Measurements from ENCODE around the gene PTPRD.
"Not testable (repeated sequence)": the region's sequence is repeated elsewhere in the genome, so short reads cannot be mapped to it uniquely, and the experiment has no call there.

Gene PTPRD

GRCh38 chr9:9174358-9174757 lies 1438.4 kb downstream of the PTPRD start:
- DNase-seq (ENCODE audit: low read depth, low spot score) = no peak

- DNase-seq (ENCODE audit: low read depth, low spot score) = no peak
Observed at GRCh38 chr9:9173264-9173663, 1439.5 kb downstream of the PTPRD start.

- DNase-seq (ENCODE audit: low read depth, low spot score) = no peak
Observed at GRCh38 chr9:9170439-9171134, 1442.2 kb downstream of the PTPRD start.

- DNase-seq (ENCODE audit: low read depth, low spot score) = no peak
Observed at GRCh38 chr9:9142001-9142400, 1470.8 kb downstream of the PTPRD start.

GRCh38 chr9:9133526-9133925 lies 1479.3 kb downstream of the PTPRD start:
- DNase-seq (ENCODE audit: low read depth, low spot score) = no peak

- no peak for DNase-seq (ENCODE audit: low read depth, low spot score)
Observed at GRCh38 chr9:9124616-9125015, 1488.2 kb downstream of the PTPRD start.

- DNase-seq (ENCODE audit: low read depth, low spot score) = no peak
Observed at GRCh38 chr9:9122230-9122875, 1490.4 kb downstream of the PTPRD start.

- DNase-seq (ENCODE audit: low read depth, low spot score) = no peak
Observed at GRCh38 chr9:9117866-9118265, 1494.9 kb downstream of the PTPRD start.

- DNase-seq (ENCODE audit: low read depth, low spot score) = no peak
Observed at GRCh38 chr9:9112001-9112720, 1500.6 kb downstream of the PTPRD start.

GRCh38 chr9:9108641-9109040 lies 1504.2 kb downstream of the PTPRD start:
- DNase-seq (ENCODE audit: low read depth, low spot score) = no peak

GRCh38 chr9:9102295-9102694 lies 1510.5 kb downstream of the PTPRD start:
- no peak for DNase-seq (ENCODE audit: low read depth, low spot score)

- no peak for DNase-seq (ENCODE audit: low read depth, low spot score)
Observed at GRCh38 chr9:9100070-9100469, 1512.7 kb downstream of the PTPRD start.

- no peak for DNase-seq (ENCODE audit: low read depth, low spot score)
Observed at GRCh38 chr9:9099646-9100045, 1513.2 kb downstream of the PTPRD start.

GRCh38 chr9:9097254-9097653 lies 1515.5 kb downstream of the PTPRD start:
- DNase-seq (ENCODE audit: low read depth, low spot score) = not testable (repeated sequence)

- DNase-seq (ENCODE audit: low read depth, low spot score) = no peak
Observed at GRCh38 chr9:9091387-9091786, 1521.4 kb downstream of the PTPRD start.

- DNase-seq (ENCODE audit: low read depth, low spot score) = no peak
Observed at GRCh38 chr9:9079473-9079872, 1533.3 kb downstream of the PTPRD start.

GRCh38 chr9:9078301-9078700 lies 1534.5 kb downstream of the PTPRD start:
- no peak for DNase-seq (ENCODE audit: low read depth, low spot score)

GRCh38 chr9:9061627-9062026 lies 1551.2 kb downstream of the PTPRD start:
- no peak for DNase-seq (ENCODE audit: low read depth, low spot score)

GRCh38 chr9:9054354-9054992 lies 1558.3 kb downstream of the PTPRD start:
- no peak for DNase-seq (ENCODE audit: low read depth, low spot score)

GRCh38 chr9:9045572-9045971 lies 1567.2 kb downstream of the PTPRD start:
- no peak for DNase-seq (ENCODE audit: low read depth, low spot score)

GRCh38 chr9:9045072-9045471 lies 1567.7 kb downstream of the PTPRD start:
- no peak for DNase-seq (ENCODE audit: low read depth, low spot score)

GRCh38 chr9:9043788-9044187 lies 1569.0 kb downstream of the PTPRD start:
- not testable (repeated sequence) for DNase-seq (ENCODE audit: low read depth, low spot score)

Data from activated CD4-positive, CD25-positive, alpha-beta regulatory T cell treated with anti-CD3 and anti-CD28 coated beads, Interleukin-2, amount 50 U/mL, for 16 hours (primary cell).